ENCODE results near the gene NGF.
"Not testable (repeated sequence)": the region's sequence is repeated elsewhere in the genome, so short reads cannot be mapped to it uniquely, and the experiment has no call there.

Gene NGF

DNA sequence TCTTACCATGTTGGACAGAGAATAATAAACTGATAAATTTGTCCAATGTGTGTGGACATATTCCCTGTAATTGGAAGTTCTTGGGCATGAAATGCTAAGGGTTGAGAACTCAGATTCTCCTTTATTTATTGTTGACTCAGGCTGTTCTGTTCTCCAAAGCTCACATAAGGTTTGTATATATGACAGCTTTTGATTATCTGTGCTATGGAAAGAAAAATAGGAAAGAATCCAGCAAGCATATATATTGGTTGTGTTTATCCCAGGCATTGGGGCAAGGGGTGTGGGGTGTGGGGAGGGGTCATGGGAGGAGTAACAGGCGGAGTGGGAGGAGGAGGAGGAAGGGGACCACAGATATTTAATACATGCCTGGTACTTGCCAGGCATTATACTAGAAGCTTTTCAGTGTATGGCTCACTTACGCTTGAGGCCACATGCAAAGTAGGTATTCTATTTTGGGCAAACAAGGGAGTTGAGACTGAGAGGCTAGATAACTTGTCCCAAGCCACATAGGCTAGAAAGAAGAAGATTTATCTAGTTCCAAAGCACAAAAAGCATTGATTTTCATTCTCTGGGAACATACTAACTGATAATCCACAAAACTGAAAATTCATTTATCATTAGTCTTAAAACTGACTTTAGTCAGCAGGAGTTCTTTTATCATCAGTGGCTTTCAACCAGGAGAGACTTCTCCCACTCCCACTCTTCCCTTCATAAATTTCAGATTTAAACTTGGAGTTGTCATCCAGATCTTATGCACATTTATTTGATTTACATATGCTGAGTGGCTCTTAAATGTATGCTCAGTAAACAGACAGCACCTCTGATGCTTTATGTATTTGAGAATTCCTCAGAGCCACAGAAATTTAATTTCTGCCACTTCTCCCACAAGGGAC lies 27.2 kb downstream of the NGF start:
- no peak for DNase-seq (ENCODE audit: low spot score)

DNA sequence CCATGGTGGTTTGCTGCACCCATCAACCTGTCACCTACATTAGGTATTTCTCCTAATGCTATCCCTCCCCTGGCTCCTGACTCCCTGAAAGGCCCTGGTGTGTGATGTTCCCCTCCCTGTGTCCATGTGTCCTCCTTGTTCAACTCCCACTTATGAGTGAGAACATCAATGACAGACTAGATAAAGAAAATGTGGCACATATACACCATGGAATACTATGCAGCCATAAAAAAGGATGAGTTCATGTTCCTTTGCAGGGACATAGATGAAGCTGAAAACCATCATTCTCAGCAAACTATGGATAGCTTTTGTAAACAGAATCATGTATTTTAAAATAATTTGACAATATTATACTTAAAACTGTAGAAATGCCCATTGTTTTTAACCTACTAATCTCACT lies 28.5 kb downstream of the NGF start:
- DNase-seq (ENCODE audit: low spot score): not testable (repeated sequence)

DNA sequence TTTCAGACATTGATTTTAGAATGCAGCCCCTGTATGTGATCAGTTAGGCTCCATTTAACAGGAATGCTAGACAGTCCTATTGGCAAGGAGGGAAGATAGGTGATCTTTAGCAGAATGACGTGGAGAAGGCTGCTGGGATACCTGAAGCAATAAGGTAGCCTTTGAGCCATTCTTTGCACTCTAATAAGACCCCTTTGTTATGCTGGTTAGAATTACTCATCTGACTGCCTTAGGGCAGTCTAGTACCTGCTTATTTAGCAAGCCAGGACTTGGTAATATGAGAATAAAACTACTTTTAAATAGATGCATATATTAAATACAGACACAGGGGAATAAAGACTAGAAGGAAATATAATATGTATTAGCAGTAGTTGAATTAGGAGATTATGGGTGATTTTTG lies 29.1 kb downstream of the NGF start:
- no peak for DNase-seq (ENCODE audit: low spot score)

DNA sequence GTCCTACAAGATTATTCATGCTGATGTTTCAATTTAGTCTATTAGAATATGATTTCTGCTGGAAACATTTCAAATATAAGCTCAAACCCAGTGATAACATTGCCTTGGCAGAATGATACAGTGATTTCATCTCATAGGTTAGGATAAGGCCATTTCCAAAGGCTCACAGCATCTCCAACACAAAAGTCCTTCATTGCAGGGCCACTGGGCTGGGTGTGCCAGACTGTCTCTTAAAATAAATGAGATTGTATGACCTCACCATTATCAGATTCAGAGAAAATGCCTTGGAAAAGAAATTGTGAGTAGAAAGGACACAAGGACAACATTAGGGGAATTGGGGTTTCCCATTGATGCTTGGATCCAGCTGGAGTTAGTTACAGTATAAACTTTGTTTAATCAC lies 30.4 kb downstream of the NGF start:
- no peak for DNase-seq (ENCODE audit: low spot score)

DNA sequence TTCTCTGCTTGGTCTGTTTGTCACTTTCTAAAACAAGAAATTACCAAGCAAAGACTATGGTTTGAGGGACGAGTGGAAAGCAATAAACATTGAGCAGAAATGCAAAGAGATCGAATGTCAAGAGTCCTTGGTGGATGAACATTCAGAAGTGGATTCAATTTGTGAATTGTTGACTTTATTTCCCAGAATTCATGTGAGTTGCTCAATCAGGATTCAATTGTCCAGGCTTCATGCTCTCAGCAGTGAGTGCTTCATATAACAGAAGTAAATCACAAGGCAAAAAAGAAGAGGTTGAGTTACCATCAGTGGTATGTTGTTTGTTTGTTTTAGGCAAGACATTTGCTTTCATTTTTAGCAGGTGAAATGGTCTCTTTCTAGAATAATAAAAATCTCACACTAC lies 31.9 kb downstream of the NGF start:
- no peak for DNase-seq (ENCODE audit: low spot score)

DNA sequence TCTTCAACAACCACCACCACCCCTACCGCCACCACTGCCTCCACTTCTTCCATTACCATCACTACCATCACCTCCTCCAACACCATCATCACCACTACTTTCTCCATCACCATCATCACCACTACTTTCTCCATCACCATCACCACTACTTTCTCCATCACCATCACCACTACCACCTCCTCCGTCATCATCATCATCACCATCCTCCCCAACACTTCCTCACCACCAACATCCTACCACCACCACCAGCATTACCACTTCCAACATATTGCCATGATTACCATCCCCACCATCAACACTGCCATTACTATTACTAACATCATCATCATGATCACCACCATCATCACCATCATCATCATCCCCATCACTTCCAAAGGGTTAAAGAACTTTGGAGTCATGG lies 34.7 kb downstream of the NGF start:
- no peak for DNase-seq (ENCODE audit: low spot score)

DNA sequence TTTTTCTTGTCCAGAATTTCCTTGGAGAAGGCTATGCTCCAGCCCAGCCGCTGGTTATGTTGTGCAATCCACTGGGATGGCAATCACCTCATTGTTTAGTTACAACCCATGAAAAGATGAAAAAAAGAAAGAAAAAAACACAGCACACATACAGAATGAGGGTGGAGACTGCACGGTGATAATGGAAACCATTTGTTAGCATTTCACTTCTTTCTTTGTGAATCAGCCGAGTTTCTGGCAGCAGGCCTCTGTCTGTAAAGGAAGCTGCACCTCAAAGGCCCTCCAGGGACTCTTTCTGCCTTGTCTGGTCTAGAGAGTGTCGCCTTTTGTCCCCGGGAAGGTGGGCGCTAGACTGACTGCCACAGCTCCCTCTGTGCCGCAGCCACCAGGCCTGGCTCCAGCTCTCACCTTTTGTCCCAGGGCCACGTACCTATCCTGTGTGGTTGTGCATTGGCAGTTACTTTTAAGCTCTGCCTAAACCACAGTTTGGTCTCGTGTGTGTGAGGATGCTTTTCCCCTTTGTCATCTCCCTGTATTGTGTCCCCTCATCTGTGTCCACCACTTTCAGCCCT lies 35.6 kb downstream of the NGF start:
- no peak for DNase-seq (ENCODE audit: low spot score)

DNA sequence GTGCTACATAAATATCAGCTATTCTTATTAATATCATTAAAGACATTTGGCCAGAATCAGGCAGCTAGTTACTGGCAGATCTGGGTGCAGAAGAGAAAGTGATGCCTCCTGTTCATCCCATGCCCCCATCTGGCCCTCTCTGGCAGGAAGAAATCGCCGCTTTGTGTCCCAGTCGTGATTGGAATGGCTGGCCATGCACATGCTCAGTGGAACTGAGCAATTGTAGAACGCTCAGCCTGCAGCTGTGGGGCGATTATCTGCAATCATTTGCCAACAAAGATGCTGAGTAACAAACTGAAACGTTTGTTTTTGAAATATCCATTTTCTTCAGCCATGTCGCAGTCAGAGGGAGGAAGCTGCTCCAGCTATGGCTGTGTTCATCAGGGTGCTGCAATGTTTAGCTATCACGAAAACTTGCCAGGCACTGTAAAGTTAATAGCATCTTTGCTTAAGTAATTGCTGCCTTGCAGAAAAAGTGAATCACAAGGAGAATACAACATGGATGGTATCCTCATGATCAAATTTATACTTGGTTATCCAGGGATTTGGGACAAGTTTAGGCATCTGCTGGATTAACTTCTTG lies 36.5 kb downstream of the NGF start:
- DNase-seq (ENCODE audit: low spot score): peak; percentile 47

DNA sequence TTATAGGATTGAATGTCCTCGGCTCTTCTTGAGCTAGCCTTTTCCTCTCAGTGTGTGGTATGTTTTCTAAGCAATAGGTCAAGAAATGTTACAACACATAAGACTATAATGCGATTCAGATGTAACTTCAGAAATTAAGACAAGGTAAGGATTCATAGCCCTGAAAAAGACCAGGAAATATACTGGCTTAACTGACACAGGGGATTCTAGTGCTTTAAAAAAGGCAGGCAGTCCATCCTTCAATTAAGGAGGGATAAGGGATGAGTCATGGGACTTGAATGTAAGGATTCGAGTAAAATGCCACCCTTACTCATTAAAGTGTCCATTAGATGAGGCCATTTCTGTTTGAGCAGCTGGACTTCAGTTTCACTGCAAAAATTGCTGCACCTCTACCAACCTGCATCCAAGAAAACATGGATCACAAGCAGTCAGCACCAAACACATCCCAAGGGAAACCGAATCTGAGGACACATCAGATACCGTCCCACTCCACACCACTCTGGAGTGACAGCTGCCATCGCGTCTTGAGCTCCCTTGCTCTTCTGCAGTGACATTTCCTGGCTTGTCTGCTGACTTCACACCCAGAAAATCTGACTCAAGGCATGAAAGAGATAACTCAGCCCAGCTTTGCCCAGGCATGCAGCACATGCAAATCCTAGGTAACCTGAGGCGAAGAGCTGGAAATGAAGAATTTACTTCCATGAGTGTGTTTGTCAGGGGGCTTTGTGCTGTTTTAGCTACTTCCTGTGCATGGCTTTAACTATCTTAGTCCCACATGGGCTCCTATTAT lies 37.8 kb downstream of the NGF start:
- DNase-seq (ENCODE audit: low spot score): no peak

DNA sequence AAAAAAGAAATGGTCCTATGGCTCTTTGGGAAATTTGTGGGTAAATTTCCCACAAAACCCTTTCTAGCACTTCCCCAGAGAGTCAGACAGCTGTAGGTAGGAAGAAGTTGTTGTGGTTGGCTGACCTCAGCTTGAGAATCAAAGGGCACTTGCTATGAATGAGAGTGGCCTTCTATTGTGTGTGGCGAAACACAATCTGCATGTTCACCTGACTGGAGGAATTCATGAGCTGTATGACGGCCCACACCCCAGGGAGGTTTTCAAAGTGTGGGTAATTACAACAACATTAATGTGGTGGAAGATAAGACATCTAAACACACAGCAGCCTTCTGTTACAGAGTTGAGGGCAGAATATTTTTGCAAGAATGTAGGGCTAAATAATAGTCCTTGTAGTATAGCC lies 38.8 kb downstream of the NGF start:
- DNase-seq (ENCODE audit: low spot score): no peak

DNA sequence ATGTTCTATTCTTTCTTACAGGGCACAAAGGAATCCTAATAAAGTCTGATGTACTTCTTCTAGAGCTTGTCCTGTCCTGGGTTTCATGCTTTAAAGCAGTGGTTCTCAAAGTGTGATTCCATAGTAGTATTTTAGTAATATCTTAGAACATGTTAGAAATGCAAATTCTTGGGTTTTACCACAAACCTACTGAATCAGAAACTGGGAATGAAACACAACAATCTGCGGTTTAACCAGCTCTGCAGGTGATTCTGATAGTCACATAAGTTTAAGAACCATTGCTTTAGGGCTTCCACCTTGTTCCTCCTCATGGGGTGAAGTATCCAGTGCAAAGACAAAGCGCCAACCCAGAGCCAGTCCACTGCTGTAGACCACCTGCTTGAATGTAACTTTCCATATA lies 41.1 kb downstream of the NGF start:
- DNase-seq (ENCODE audit: low spot score): no peak

DNA sequence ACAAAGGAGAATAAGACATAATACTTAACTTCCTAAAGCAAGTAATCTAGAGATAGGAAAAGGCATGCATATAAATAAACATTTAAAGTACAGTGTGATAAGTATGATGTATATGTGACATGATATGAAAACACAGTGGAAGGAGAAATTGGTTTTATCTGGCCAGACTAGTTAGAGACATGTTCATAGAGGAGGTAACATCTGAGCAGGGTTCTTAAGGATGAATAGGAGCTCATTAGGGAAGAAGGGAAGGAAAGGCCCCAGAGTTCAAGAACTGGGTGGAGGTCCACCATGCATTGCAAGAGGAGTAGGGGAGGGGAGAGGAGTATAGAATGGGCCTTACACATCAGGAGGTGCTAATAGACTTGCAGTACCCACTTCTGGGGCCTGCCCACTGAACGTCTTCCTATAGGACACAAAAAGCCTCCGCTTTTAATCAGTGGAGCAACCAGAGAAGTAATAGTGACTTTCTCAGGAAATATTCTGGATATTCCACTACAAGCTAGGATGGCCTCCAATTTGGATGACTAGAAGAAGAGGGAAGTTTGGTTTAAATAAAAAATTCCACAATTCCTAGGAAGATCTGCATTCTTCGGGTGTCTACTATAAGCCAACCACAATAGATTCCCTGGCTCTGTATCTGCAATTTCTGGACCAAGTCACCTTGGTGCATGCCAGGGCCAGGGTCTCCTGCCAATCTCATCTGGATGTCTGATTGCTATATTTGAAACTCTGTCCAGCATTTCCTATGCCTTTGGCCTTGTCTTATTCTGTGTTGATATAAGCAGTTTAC lies 41.9 kb downstream of the NGF start:
- DNase-seq (ENCODE audit: low spot score): no peak

DNA sequence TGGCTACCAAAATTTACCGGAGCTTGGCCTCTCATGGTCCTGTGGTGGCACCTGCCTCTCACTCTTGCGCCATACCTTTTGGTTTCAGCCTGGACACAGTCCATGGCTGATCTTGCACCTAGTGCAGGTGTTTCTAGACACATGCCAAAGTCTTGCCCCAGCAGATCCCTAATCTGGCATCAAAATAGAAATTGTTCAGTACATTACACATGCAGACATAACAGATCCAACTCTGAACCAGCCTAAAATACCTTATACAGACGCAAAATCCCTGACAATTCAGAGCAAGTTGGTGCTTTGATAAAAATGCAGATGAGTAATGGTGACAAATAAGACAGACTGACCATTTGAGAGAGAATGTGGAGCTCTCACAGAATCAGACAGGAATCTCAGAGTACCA lies 44.1 kb downstream of the NGF start:
- no peak for DNase-seq (ENCODE audit: low spot score)

DNA sequence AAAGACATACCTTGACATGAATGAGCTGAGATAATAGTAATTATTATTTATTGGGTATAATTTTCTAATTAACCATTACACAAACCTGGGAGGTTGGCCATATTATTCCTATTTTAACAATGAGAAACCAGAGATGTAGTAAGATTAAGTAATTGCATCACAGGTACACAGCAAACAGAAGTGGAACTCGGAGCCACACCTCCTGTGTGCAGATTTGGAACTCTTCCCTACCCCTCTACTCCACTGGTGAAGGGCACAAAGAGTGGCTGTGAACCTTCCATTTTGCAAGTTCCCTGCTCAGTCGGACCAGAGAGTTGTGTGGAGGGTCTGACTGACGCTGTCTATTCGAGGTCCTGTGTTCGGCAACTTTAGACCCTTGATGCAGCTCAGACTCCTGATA lies 45.0 kb downstream of the NGF start:
- no peak for DNase-seq (ENCODE audit: low spot score)

DNA sequence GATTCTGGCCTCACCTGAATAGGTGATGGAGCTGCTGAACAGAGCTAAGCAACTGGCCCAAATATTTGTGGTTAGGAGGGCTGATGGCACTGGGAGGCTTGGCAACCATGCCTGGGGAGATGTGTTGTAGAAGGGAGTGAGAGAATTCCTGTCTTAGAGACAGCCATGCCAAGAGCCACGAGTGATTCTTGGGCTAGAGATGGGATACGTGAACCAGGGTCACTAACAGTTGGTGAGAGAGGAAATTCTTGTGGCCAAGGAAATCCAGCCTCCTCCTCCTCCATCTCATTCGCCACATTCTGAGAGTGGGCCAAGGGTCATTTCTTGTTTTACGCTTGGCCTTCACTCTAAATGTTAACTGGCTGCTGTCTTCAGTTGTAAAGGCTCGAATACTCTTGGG lies 46.3 kb downstream of the NGF start:
- DNase-seq (ENCODE audit: low spot score): no peak

DNA sequence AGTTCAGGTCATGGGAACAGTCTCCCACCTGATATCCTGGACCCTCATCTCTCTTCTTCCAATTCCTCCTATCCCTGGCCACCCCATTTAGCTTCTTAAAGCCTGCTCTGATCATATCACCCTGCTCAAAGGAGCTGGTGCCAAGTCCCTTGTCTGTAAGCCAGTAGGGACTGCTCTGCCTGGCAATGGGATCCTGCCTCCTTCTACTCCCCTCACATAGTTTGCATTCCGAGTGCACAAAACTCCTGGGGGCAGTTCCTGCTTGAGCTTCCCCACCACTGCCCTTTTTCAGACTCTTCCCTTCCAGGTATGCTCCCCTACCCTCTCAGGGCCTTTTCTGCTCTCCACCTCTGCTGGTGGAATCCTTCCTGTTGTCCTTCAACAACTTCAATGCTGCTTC lies 48.1 kb downstream of the NGF start:
- no peak for DNase-seq (ENCODE audit: low spot score)

DNA sequence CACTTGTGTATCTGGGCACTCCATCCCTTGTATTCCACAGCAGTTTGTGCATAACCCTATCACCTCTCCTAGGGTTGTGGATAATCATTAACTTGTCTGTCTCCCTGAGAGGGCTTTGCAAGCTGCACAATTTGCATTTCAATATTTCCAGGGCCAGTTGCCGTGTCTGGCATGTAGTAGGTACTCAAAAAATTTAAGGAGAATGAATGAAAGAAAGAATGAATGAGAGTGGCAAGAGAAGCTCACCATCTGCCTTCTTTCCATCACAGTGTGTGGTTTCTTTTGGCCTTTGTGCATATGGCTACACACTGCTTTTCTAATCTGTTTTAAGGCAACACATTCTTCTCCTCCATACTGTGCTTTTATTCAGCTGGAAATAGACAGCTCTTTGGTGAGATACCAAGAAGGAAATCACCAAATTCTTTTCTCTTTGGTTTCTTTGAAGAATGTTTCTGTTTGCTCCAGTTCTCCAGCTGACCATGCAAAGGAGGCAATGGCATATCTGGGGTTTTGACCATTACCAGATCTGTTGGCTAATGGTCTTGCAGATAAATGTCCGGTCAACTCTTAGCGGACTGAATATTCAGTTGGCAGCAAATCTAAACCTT lies 49.4 kb downstream of the NGF start:
- DNase-seq (ENCODE audit: low spot score): no peak

DNA sequence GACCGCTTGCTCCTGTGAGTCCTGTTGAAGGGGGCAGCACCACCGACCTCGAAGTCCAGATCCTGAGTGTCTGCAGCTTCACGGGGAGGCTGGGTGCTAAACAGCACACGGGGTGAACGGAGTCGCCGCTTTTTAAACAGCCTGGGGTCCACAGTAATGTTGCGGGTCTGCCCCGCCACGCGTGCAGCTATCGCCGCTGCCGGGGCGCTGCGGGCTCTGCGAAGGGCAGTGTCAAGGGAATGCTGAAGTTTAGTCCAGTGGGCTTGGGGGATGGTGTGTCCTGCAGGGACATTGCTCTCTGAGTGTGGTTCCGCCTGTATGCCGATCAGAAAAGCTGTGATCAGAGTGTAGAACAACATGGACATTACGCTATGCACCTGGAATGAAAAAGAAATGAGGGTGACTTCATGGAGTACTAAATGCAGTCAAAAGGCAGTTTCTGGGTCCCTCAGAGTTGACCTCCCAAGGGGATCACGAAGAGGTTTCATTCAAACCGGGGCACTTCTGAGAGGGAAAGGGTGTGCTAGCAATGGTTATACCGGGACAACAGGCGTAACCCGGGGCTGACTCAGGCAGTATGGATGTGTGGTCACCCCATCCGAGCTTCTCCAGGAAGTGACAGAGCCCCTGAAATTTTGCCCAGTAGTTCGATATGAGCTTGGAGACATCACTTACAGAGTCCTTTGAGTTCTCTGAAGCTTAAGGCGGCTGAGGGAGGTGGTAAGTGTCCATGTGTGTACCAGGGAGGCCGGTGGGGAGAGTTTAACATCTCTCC lies 51.4 kb downstream of the NGF start:
- DNase-seq (ENCODE audit: low spot score): no peak

DNA sequence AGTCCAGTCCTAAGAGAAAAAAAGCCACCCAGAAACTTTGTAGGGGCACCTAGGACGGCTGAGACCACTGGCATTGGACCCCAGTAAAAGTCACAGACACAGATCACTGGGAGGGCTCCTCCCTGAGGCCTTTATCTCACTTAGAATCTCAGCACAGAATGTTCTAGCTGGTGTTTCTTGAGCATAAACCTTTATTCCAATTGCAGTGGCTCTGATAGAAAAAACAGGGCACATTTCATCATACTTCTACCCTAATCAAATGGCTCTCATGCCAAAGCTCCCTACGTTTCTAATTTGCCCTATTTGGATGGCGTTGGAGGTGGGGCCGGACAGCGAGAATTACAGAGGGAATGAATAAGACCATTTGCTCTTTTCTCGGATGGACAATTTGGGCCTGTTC lies 53.8 kb downstream of the NGF start:
- DNase-seq (ENCODE audit: low spot score): no peak

DNA sequence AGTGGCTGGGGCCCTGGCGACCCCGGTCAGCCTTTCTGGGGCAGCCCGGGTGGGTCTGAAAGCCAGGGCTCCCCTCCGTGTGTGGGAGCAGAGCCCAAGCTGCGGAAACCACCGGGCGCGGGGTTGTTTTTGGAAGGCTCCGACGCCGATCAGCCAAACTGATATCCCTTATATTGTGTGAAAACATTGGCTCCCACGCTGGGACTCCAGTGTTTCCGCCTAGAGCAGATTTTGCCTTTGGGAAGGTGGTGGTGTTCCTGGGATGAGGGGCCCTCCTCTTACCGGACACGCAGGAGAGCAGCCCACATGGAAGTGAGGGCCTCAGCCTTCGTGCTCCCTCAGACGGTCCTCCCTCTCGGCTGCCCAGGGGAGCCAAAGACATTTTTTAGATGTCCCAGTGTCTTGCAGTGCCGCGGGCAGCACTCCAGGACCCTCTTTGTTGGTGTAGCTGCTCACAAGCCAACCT lies 54.3 kb downstream of the NGF start:
- DNase-seq (ENCODE audit: low spot score): no peak

DNA sequence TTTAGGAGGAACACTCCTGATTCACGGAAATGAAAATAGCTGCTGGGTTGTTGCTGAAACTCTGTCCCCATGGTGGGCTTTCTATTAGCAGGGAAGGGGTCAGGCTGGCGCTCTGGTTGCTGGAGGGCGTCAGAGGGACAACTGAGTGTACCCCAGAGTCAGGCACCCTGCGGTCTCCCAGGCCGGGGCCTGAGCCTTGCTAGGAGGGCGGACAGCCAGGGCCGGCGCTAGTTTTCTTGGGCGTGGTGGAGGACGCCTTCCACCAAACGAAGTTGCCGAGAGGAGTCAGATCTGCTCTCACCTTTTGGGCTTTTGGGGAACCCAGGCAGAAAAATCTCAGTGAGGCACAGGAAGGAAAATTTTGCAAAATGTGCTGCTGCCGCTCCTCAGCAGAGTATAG lies 54.8 kb downstream of the NGF start:
- no peak for DNase-seq (ENCODE audit: low spot score)
